Measurements from ENCODE around the gene GPR160.
"Not testable (repeated sequence)": the region's sequence is repeated elsewhere in the genome, so short reads cannot be mapped to it uniquely, and the experiment has no call there.

The GPR160 gene

DNA sequence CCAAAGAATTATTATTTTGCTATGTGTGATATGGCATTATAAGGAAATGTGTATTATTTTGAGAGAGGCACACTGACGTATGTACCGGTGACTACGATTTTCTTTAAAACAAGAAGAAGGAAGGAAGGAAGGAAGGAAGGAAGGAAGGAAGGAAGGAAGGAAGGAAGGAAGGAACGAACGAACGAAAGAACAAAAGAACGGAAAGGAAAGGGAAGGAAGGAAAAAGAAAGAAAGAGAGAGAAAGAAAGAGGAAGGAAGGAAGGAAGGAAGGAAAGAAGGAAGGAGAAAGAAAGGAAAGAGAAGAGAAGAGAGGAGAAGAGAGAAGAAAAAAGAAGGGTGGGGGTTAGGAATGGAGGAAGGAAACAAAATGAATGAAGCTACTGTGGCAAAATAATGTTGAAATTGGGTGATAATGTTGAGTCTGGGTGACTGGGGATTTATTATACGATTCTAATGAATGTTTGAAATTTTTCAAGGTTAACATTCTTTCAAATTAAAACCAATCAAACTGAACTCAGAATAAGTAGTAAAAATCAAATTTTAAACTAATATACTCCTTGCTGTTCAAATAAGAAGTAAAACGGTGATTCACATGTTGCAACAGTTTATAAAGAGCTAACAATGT is 73.5 kb downstream of the GPR160 start:
- TF ChIP-seq ZNF274 (IDR thresholded peaks at IDR 0.05; ENCODE audit: low read depth, low read length), result no peak
- no peak for TF ChIP-seq YY1 (IDR thresholded peaks at IDR 0.05; ENCODE audit: insufficient read depth, insufficient read length)
- no peak for TF ChIP-seq SUZ12 (IDR thresholded peaks at IDR 0.05; ENCODE audit: extremely low read depth, insufficient read depth, insufficient read length)
- peaks cover 76% of the 10 kb centered on the region for H3K36me3 ChIP-seq (ENCODE audit: insufficient read depth, insufficient read length, low read length)

DNA sequence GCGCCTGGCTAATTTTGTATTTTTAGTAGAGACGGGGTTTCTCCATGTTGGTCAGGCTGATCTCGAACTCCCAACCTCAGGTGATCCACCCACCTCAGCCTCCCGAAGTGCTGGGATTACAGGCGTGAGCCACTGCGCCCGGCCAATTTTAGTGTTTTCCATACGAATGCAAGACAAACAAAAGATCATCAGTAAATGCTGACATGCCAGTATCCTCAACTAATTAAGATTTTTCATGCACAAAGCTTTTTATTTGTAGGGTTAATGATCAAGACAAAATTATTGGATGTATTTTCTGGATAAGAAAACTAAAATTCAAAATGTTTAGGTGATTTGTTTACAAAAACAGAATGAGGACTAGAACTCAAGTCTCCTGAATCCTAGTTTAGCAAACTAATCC is 76.4 kb downstream of the GPR160 start:
- H3K4me3 ChIP-seq (ENCODE audit: insufficient read length, low read depth); H3K9me3 ChIP-seq (ENCODE audit: insufficient read depth, low read length); H3K27me3 ChIP-seq (ENCODE audit: insufficient read depth, insufficient read length); H3K9ac ChIP-seq (ENCODE audit: insufficient read length, low read depth); H3K4me1 ChIP-seq (ENCODE audit: insufficient read depth, insufficient read length); DNase-seq (ENCODE audit: low read depth, low spot score): not testable (repeated sequence)
- peaks cover 68% of the 10 kb centered on the region for H3K36me3 ChIP-seq (ENCODE audit: insufficient read depth, insufficient read length, low read length)

More for the DNA sequence above, 73.5 kb downstream of the GPR160 start:
- Histone ChIP-seq H3K9ac (ENCODE audit: insufficient read length, low read depth) (no peak overlapping the region), H3K4me3 (ENCODE audit: insufficient read length, low read depth) (no peak overlapping the region), H3K4me1 (ENCODE audit: insufficient read depth, insufficient read length) (no peaks in the 10 kb centered on the region), H3K27me3 (ENCODE audit: insufficient read depth, insufficient read length) (no peaks in the 10 kb centered on the region), H3K9me3 (ENCODE audit: insufficient read depth, low read length) (no peaks in the 10 kb centered on the region)
- DNase-seq (ENCODE audit: low read depth, low spot score), result no peak

DNA sequence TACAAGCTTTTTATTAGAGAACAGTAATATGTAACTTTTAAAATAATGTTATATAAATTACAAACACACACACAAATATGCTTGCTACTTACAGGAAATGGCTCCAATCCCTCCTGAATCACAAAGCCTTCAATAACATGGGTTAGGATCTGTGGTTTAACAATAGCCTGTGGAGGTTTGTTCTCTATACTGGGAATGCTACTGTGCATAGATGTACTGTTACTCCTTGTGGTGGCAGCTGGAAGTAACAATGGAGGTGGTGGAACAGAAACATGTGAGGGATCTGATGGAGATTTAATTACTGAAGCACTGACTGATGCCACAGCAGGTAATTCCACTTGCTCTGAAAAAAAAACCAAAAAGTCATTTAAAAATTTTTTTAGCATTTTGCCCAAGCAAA is 79.3 kb downstream of the GPR160 start:
- Histone ChIP-seq H3K27me3 (ENCODE audit: insufficient read depth, insufficient read length) (no peaks in the 10 kb centered on the region), H3K9me3 (ENCODE audit: insufficient read depth, low read length) (no peaks in the 10 kb centered on the region), H3K4me3 (ENCODE audit: insufficient read length, low read depth) (no peak overlapping the region), H3K9ac (ENCODE audit: insufficient read length, low read depth) (no peak overlapping the region), H3K36me3 (ENCODE audit: insufficient read depth, insufficient read length, low read length) (peaks cover 75% of the 10 kb centered on the region), H3K4me1 (ENCODE audit: insufficient read depth, insufficient read length) (no peaks in the 10 kb centered on the region)
- DNase-seq (ENCODE audit: low read depth, low spot score), result no peak
- no peak for TF ChIP-seq SUZ12 (IDR thresholded peaks at IDR 0.05; ENCODE audit: extremely low read depth, insufficient read depth, insufficient read length)
- TF ChIP-seq YY1 (IDR thresholded peaks at IDR 0.05; ENCODE audit: insufficient read depth, insufficient read length), result no peak
- TF ChIP-seq ZNF274 (IDR thresholded peaks at IDR 0.05; ENCODE audit: low read depth, low read length), result no peak

DNA sequence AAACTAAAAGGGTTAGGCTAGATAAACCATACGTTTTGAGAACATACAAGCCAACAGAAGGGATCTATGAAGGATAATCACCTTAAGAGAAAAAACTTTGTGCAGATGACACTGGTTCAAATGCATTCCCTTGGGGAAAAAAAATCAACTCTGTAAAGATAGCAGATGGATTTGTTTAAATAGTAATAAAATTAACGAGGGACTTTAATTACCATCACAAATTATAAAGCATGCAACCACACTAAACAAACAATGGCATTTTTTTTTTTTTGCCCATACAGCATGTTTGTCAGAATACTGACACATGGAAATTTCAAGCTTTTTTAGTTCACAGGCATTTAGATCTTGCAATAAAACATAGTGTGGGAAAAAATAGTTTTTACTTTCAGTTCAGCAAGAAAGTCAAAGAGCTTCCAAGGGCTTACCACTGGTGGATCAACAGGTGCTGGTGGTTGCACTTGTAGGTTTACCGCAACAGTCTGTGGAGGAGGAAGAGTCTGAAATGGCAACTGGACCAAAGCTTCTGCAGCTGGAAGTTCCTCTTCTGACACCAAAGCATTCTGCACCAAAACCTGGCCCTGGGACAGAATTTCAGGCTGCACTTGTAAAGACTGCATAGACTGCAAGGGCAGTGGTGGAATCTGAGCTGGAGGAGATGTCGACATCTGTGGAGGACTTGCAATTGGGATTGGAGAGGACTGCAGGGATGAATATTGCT is 90.6 kb downstream of the GPR160 start:
- H3K27me3 ChIP-seq (ENCODE audit: insufficient read depth, insufficient read length), result no peaks in the 10 kb centered on the region
- DNase-seq (ENCODE audit: low read depth, low spot score), result no peak
- H3K4me3 ChIP-seq (ENCODE audit: insufficient read length, low read depth), result no peak overlapping the region
- peaks cover 51% of the 10 kb centered on the region for H3K36me3 ChIP-seq (ENCODE audit: insufficient read depth, insufficient read length, low read length)
- no peak overlapping the region for H3K9ac ChIP-seq (ENCODE audit: insufficient read length, low read depth)
- TF ChIP-seq SUZ12 (IDR thresholded peaks at IDR 0.05; ENCODE audit: extremely low read depth, insufficient read depth, insufficient read length) (no peak), YY1 (IDR thresholded peaks at IDR 0.05; ENCODE audit: insufficient read depth, insufficient read length) (no peak), ZNF274 (IDR thresholded peaks at IDR 0.05; ENCODE audit: low read depth, low read length) (no peak)
- H3K4me1 ChIP-seq (ENCODE audit: insufficient read depth, insufficient read length), result no peaks in the 10 kb centered on the region
- H3K9me3 ChIP-seq (ENCODE audit: insufficient read depth, low read length), result no peaks in the 10 kb centered on the region; the same call in 1 of the 2 replicates

DNA sequence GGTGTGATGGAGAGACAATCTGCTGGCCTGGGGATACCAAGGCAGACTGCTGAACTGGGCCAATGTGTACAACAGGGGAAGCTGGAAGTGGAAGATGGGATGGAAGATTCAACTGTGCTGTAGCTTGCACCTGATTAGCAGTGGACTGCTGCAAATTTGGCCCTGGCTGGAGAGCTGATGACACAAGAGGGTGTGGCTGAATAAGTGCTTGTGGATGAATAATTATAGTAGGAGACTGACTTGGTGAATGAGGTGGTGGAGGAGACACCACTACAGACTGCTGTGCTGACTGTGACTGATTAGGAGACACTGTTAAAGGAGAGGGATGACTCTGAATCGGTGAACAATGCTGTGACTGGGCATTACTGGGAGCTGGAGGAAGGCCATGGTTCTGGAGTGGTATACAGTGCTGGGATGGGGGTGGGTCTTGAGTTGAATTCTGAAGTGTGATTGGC is 91.2 kb downstream of the GPR160 start:
- no peaks in the 10 kb centered on the region; the same call in 1 of the 2 replicates for H3K9me3 ChIP-seq (ENCODE audit: insufficient read depth, low read length)
- H3K36me3 ChIP-seq (ENCODE audit: insufficient read depth, insufficient read length, low read length), result peaks cover 55% of the 10 kb centered on the region
- DNase-seq (ENCODE audit: low read depth, low spot score), result no peak
- H3K27me3 ChIP-seq (ENCODE audit: insufficient read depth, insufficient read length), result no peaks in the 10 kb centered on the region
- H3K4me3 ChIP-seq (ENCODE audit: insufficient read length, low read depth), result no peak overlapping the region
- H3K4me1 ChIP-seq (ENCODE audit: insufficient read depth, insufficient read length), result no peaks in the 10 kb centered on the region
- H3K9ac ChIP-seq (ENCODE audit: insufficient read length, low read depth), result no peak overlapping the region
- TF ChIP-seq YY1 (IDR thresholded peaks at IDR 0.05; ENCODE audit: insufficient read depth, insufficient read length) (no peak), ZNF274 (IDR thresholded peaks at IDR 0.05; ENCODE audit: low read depth, low read length) (no peak), SUZ12 (IDR thresholded peaks at IDR 0.05; ENCODE audit: extremely low read depth, insufficient read depth, insufficient read length) (no peak)

DNA sequence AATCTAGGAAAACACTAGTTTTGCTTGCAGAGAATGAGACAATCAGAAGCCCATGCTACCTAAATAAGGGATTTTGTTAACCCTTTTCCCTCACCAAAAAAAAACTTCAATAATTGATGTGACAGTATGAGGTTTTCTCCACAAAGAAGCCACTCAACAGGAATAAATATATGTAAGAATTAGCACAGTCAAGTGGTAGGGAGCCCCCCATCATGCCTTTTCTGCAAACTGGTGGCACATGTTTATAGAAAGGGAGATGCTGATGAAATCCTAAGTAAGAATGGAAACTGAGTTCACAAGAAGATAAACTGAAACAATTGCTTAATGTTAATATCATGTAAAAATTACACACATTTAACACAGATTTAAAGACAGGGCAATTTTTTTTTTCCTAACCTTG is 92.7 kb downstream of the GPR160 start:
- no peaks in the 10 kb centered on the region; the same call in 1 of the 2 replicates for H3K9me3 ChIP-seq (ENCODE audit: insufficient read depth, low read length)
- no peak overlapping the region for H3K9ac ChIP-seq (ENCODE audit: insufficient read length, low read depth)
- no peak overlapping the region for H3K4me3 ChIP-seq (ENCODE audit: insufficient read length, low read depth)
- no peaks in the 10 kb centered on the region for H3K4me1 ChIP-seq (ENCODE audit: insufficient read depth, insufficient read length)
- DNase-seq (ENCODE audit: low read depth, low spot score), result no peak
- H3K36me3 ChIP-seq (ENCODE audit: insufficient read depth, insufficient read length, low read length), result peaks cover 59% of the 10 kb centered on the region
- no peaks in the 10 kb centered on the region for H3K27me3 ChIP-seq (ENCODE audit: insufficient read depth, insufficient read length)
- TF ChIP-seq ZNF274 (IDR thresholded peaks at IDR 0.05; ENCODE audit: low read depth, low read length), result no peak
- no peak for TF ChIP-seq SUZ12 (IDR thresholded peaks at IDR 0.05; ENCODE audit: extremely low read depth, insufficient read depth, insufficient read length)
- TF ChIP-seq YY1 (IDR thresholded peaks at IDR 0.05; ENCODE audit: insufficient read depth, insufficient read length), result no peak

DNA sequence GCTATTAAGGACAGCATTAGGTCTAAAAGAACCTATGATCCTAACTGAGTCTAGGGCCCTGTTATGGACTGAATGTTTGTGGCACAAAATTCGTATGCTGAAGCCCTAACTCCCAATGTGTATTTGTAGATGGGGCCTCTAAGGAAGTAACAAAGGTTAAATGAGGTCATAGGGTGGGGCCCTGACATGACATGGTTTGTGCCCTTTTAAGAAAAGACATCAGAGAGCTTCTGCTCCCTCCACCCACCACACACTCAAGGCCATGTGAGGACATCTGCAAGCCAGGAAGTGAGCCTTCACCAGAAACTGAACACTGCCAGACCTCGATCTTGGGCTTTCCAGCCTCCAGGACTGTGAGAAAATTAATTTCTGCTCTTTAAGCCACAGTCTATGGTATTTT is 94.5 kb downstream of the GPR160 start:
- DNase-seq (ENCODE audit: low read depth, low spot score), result no peak
- Histone ChIP-seq H3K27me3 (ENCODE audit: insufficient read depth, insufficient read length) (no peaks in the 10 kb centered on the region), H3K9ac (ENCODE audit: insufficient read length, low read depth) (no peak overlapping the region), H3K36me3 (ENCODE audit: insufficient read depth, insufficient read length, low read length) (peaks cover 65% of the 10 kb centered on the region), H3K9me3 (ENCODE audit: insufficient read depth, low read length) (no peaks in the 10 kb centered on the region; the same call in 1 of the 2 replicates), H3K4me1 (ENCODE audit: insufficient read depth, insufficient read length) (no peaks in the 10 kb centered on the region), H3K4me3 (ENCODE audit: insufficient read length, low read depth) (no peak overlapping the region)
- no peak for TF ChIP-seq ZNF274 (IDR thresholded peaks at IDR 0.05; ENCODE audit: low read depth, low read length)
- TF ChIP-seq SUZ12 (IDR thresholded peaks at IDR 0.05; ENCODE audit: extremely low read depth, insufficient read depth, insufficient read length), result no peak
- TF ChIP-seq YY1 (IDR thresholded peaks at IDR 0.05; ENCODE audit: insufficient read depth, insufficient read length), result no peak

Data from NT2/D1 (cell line).